Measurements from ENCODE around the gene FOXJ3. TPM values are rescaled to one million over a fixed set of nuclear protein-coding genes. Genes with fewer than 3 reads are reported as not detected.

Gene FOXJ3
- total and polyA plus RNA-seq, 2 of the 8 experiments (the other 6 are each of a cell fraction or from before 2014, with no cell fraction given), result 48.6 to 51.9 TPM

- H3K9ac ChIP-seq (replicated peaks in 1 of 4; ENCODE audit: extremely low read depth in 1 of 4, low read depth in 3 of 4, low read length in 3 of 4), result no peak overlapping the region
- no peak overlapping the region for H3K23ac ChIP-seq (ENCODE audit: insufficient read length)
- no peak overlapping the region for H2BK120ac ChIP-seq (replicated peaks; ENCODE audit: low read depth, low read length)
- no peak overlapping the region for H3K4ac ChIP-seq (replicated peaks; ENCODE audit: insufficient read length, low read depth, low read length)
- 70% methylated on average over 1 of the region's 1 CpG; no CpG with 5 or more reads in 1 of the 2 experiments for WGBS, 2 experiments (ENCODE audit: extremely low coverage in 1 of 2, insufficient coverage in 1 of 2, insufficient read length in 1 of 2, insufficient replicate concordance in 2 of 2, low coverage in 1 of 2, low lambda C conversion rate in 2 of 2, missing lambda C conversion rate in 1 of 2)
- peaks cover 0 to 53% of the 10 kb centered on the region in 2 experiments; a peak in 2 of 4 replicates for H3K79me2 ChIP-seq (ENCODE audit: control insufficient read depth in 1 of 2, insufficient read depth in 2 of 2, low read length in 2 of 2)
- H3K79me1 ChIP-seq (ENCODE audit: low read depth, low read length), result no peaks in the 10 kb centered on the region; the same call in 1 of the 2 replicates
- no peak overlapping the region for H3K4me2 ChIP-seq (ENCODE audit: insufficient read depth in 1 of 2, low read depth in 2 of 2, low read length in 2 of 2)
- H3K4me3 ChIP-seq (ENCODE audit: extremely low read depth in 1 of 4, insufficient read depth in 2 of 4, low read depth in 3 of 4, low read length in 4 of 4), result no peak overlapping the region
- H3K9me3 ChIP-seq (ENCODE audit: insufficient read depth in 2 of 2, low read depth in 1 of 2, low read length in 1 of 2), result no peaks in the 10 kb centered on the region
- H2AK5ac ChIP-seq (ENCODE audit: low read depth, low read length), result no peak overlapping the region
- POLR2A ChIA-PET (ENCODE audit: partially characterized antibody), result no interaction called here
- no peak overlapping the region for H2BK5ac ChIP-seq (ENCODE audit: low read depth, low read length)
- no peak overlapping the region for H2AFZ ChIP-seq (ENCODE audit: low read length)
- DNase-seq (ENCODE audit: low read depth in 1 of 2, low spot score in 2 of 2) (no peak), FAIRE-seq (no peak)
- H2BK20ac ChIP-seq (ENCODE audit: low read length), result no peak overlapping the region
- peaks cover 3% of the 10 kb centered on the region in 2 experiments for H4K20me1 ChIP-seq (replicated peaks in 1 of 2; ENCODE audit: control insufficient read depth in 1 of 2, insufficient read depth in 2 of 2, low read length in 2 of 2)
- no peaks in the 10 kb centered on the region; the same call in 1 of the 2 replicates for H3K23me2 ChIP-seq (ENCODE audit: low read depth, low read length)
- H2BK15ac ChIP-seq (ENCODE audit: low read length), result no peak overlapping the region
- H3K27ac ChIP-seq (ENCODE audit: low read depth, low read length), result no peak overlapping the region
- H3K36me3 ChIP-seq (ENCODE audit: control insufficient read depth in 2 of 4, insufficient read depth in 4 of 4, low read length in 3 of 4), result no peaks in the 10 kb centered on the region; a peak in 1 of 8 replicates
- H4K8ac ChIP-seq (ENCODE audit: extremely low read depth, insufficient read depth, low read length), result no peak overlapping the region
- H2BK12ac ChIP-seq (ENCODE audit: low read depth, low read length), result no peak overlapping the region
- no peak overlapping the region for H4K5ac ChIP-seq (ENCODE audit: insufficient read length, low read depth, low read length)
- H3K18ac ChIP-seq (ENCODE audit: extremely low read depth, low read length), result no peak overlapping the region
- H3K14ac ChIP-seq (ENCODE audit: insufficient read length), result no peak overlapping the region
- no peak overlapping the region for H3K56ac ChIP-seq (replicated peaks; ENCODE audit: insufficient read length, low read depth, low read length)
- no peak overlapping the region for H4K91ac ChIP-seq (replicated peaks; ENCODE audit: insufficient read length, low read length)
- H3K27me3 ChIP-seq (replicated peaks in 1 of 4; ENCODE audit: control insufficient read depth in 3 of 4, extremely low read depth in 1 of 4, insufficient read depth in 3 of 4, low read length in 3 of 4), result no peaks in the 10 kb centered on the region
- CTCF ChIA-PET (ENCODE audit: partially characterized antibody), result no interaction called here
- peaks cover 0 to 6% (median 4%) of the 10 kb centered on the region in 4 experiments; a peak in 3 of 7 replicates for H3K4me1 ChIP-seq (replicated peaks in 1 of 4; ENCODE audit: control insufficient read depth in 3 of 4, insufficient read depth in 4 of 4, low read length in 3 of 4)
- TF ChIP-seq JUND (IDR thresholded peaks at IDR 0.05; ENCODE audit: low read length) (no peak), ASH2L (IDR thresholded peaks at IDR 0.05; ENCODE audit: low read length) (no peak), FOSL1 (IDR thresholded peaks at IDR 0.05; ENCODE audit: insufficient read depth, low read depth, low read length) (no peak), NRF1 (IDR thresholded peaks at IDR 0.05; ENCODE audit: low read depth, low read length) (no peak), E2F6 (IDR thresholded peaks at IDR 0.05) (no peak), GTF2F1 (IDR thresholded peaks at IDR 0.05; ENCODE audit: borderline replicate concordance, low read depth, low read length) (no peak), EP300 (IDR thresholded peaks at IDR 0.05; ENCODE audit: borderline replicate concordance in 1 of 2, low read depth in 2 of 2, low read length in 2 of 2) (no peak), SAP30 (IDR thresholded peaks at IDR 0.05; ENCODE audit: insufficient read depth, insufficient replicate concordance, low read length) (no peak), SIN3A (conservative IDR thresholded peaks at IDR 0.05 in 1 of 2, IDR thresholded peaks at IDR 0.05 in 1 of 2; ENCODE audit: low read depth in 1 of 2, low read length in 2 of 2) (no peak), CHD1 (IDR thresholded peaks at IDR 0.05; ENCODE audit: low read depth, low read length) (no peak)
- TF ChIP-seq, protein P1, sequence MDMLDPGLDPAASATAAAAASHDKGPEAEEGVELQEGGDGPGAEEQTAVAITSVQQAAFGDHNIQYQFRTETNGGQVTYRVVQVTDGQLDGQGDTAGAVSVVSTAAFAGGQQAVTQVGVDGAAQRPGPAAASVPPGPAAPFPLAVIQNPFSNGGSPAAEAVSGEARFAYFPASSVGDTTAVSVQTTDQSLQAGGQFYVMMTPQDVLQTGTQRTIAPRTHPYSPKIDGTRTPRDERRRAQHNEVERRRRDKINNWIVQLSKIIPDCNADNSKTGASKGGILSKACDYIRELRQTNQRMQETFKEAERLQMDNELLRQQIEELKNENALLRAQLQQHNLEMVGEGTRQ (IDR thresholded peaks at IDR 0.05; ENCODE audit: low read length), result no peak
Observed at GRCh38 chr1:42219627-42220026, 115.4 kb downstream of the FOXJ3 start.

Measured in H1 (cell line).